NK-92 treated with Interleukin-12 subunit alpha and Interleukin-12 subunit beta, amount 100 ng/mL, for 24 hours (cell line): ENCODE data around the gene PAPSS2.

Source experiments
- DNase-seq: peaks from one replicate; lab custom pipeline; 2025; lab: John Stamatoyannopoulos, UW

Gene PAPSS2

DNA sequence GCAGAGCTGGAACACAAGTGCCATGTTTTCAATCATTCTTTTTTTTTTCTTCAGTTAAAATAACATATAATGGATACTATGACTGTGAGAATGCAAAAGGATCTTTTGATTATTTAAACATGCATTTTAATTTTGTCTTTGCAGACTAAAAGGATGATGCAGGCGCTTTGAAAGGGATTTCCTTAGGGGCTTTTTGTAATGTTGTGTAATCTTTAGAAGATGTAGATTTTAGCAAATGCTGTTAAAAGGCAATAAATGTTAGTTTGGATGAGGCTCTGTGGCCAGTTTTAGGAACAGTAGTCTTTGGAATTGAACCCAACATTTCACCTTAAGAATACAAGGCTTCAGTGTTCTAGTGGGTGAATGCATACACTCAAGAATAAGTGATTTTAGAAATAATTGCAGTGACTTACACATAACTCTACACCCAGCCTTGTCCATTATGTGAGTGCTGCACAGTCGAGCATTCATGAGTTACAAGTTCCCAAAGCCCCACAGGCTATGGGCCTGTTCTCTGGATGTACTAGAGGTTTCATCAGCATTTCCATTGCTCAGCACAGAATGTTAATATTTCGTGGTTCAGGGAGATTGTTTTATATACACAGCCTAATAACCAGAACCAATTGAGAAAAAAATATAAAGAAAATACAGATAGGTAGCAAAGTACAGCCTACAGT is 11.6 kb downstream of the PAPSS2 start:
- no peak for DNase-seq

DNA sequence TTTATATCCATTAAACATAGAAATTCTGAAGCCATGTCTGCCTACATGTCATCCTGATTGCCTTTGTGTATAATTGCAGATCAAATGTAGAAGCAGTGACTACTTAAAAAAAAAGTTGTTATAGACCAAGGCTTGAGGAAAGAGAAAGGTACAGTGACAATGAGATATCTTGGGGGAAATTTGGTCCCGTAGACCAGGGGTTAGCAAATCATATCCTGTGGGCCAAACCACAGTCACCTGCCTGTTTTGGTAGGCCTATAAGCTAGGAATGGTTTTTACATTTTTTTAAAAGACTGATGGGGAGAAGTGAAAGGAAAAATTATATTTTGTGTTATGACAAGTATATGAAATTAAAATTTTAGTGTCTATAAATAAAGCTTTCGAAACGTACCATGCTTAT is 12.9 kb downstream of the PAPSS2 start:
- DNase-seq: no peak

DNA sequence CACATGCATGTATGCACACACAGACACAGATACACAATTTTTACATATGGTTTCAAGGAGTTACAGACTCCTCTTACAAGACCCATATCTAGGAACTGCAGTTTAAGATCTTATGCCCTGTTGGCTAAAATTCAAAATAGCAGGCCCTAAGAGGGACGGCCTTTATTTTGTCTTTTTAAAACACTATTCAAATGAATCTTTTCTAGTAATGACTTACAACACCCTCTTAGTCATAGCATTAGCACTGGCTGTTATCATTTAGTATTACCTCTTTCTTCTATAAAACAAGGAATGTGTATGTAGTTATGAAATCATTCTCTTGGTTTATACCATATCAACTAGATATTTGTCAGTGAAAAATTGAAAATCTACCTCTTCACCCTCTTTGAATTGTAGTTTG is 15.3 kb downstream of the PAPSS2 start:
- DNase-seq: no peak

DNA sequence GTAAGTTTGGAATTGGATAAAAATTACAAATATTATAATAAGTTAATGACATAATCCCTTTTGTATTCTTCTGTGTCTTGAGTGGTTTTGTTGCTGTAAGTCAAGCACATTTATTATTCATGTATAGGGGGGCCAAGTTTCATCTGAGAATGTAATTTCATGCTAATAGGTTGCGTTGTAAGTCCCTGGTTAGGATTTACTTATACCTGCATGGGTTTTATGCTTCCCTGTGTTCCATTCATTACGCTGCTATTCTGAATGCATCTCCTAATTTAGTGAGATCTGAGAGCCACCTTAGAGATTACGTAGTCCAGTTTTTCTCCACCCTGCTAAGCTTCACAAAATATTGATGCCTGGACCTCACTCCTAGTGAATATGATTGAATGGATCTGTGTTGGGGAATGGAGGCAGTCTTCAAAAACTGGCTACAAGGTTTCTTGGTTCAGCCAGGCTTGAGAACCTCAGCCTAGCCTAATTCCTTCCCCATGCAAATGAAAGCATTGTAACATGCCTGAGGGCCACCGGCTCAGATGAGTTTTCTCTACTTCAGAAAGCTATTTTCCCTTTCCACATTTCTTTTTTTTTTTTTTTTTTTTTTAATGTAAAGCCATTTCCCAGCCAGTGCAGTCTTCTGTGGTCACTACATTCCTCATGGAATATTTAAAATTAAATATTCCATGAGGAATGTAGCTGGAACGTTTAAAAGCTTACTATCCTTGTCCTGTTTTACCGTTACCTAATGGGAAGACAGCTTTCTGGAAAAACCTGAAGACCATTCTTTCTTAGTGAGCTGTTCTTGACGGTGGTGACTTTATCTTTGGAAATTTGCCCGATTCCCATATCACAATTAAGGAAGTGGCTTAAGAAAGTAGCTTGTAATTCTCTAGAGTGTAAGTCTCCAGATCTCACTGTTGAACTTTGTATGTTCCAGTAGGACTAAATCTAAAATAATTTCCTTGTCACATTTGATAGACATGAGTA is 16.0 kb downstream of the PAPSS2 start:
- DNase-seq: no peak

- DNase-seq: no peak
Measured at GRCh38 chr10:87677595-87677994, 17.9 kb downstream of the PAPSS2 start.

DNA sequence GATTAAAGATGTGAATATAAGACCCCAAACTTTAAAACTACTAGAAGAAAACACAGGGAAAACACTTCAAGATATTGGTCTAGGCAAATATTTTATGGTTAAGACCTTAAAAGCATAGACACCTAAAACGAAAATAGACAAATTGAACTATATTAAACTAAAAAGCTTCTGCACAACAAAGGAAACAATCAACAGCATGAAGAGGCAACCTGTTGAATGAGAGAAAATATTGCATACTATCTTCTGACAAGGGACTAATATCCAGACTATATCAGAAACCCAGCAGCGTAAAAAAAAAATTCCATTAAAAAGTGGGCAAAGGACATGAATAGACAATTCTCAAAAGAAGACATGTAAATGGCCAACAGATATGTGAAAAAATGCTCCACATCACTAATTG is 18.6 kb downstream of the PAPSS2 start:
- no peak for DNase-seq

DNA sequence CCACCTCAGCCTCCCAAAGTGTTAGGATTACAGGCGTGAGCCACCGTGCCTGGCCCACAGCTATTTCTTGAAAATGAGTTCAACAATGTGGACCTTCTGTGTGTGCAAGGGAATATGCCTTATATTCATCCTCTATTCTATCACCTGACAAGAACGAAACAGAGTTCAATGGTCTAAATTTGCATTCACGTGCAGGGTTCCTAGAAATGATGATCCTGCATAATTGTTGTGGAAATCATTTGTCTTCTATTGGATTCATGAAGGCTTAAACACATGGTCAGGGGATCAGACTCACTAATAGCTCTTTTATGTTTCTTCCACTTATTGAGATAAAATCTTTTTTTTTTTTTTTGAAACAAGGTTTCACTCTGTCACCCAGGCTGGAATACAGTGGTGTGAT is 23.7 kb downstream of the PAPSS2 start:
- DNase-seq: no peak

DNA sequence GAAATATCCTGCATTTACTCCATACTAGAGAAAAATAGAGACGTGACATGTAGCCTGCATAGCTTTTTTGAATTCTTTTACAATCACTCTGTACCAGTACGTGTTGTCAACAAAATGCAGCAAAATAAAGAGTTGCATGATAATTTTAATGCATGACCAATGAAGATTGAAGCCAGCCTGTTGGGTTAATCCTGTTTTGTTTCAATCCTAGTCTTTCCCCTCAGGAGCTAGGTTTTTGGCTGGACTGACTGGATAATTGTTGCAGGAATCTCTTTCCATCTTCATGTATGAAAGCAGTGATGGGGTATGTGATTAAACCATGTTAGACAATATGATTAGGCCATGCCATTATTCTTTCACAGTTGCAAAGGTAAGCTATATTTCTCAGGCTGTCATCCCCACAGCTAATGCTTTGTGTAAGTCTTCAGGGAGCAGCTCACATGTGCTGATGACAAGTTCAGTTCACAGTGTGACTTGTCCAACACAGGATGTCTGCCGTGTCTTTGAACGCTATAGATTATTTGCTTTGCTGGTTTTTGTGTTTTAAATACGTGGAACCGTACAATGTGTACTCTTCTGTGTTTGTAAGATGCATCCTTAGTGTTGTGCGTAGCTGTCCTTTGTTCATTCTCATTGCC is 24.4 kb downstream of the PAPSS2 start:
- no peak for DNase-seq

GRCh38 chr10:87685832-87686574 is 26.3 kb downstream of the PAPSS2 start:
- DNase-seq: no peak

DNA sequence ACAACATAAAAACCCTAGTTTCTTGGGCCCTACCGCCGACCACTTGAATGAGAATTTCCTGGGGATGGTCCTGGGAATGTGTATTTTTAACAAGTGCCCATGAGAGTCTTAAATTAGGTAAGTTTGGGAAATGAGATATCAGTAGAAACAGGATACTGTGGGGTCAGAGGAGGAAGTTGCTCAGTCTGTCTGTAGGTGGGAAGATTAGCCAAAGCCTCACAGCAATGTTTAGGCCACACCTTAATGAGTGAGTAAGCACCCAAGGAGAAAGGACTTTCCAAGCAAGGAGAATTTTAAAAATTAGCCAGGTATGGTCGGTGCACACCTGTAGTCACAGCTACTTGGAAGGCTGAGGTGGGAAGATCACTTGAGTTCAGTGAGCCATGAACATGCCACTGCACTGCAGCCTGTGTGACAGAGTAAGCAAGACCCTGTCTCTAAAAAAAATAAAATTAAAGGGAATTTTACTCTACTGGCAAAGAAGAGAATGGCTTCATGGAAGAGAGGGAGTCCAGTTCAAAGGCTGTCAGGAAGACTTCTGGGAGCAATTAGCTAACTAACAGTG is 31.9 kb downstream of the PAPSS2 start:
- no peak for DNase-seq

GRCh38 chr10:87692956-87693484 is 33.3 kb downstream of the PAPSS2 start:
- DNase-seq: no peak

- no peak for DNase-seq
Measured at GRCh38 chr10:87694011-87694794, 34.5 kb downstream of the PAPSS2 start.

DNA sequence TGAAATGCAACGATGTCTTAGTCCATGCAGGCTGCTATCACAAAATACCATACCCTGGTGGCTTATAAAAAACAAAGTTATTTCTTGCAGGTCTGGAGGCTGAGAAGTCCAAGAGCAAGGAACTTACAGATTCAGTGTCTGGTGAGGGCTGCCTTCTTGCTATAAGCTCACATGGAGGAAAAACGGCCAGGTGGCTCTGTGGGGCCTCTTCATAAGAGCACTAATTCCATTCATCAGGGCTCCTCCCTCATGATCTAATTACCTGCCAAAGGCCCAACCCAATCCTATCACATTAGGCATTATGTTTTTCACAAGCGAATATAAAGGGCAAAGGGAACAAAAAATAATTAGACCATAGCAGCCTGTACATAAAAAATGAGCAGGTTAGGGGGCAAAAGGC is 35.4 kb downstream of the PAPSS2 start:
- DNase-seq: no peak

DNA sequence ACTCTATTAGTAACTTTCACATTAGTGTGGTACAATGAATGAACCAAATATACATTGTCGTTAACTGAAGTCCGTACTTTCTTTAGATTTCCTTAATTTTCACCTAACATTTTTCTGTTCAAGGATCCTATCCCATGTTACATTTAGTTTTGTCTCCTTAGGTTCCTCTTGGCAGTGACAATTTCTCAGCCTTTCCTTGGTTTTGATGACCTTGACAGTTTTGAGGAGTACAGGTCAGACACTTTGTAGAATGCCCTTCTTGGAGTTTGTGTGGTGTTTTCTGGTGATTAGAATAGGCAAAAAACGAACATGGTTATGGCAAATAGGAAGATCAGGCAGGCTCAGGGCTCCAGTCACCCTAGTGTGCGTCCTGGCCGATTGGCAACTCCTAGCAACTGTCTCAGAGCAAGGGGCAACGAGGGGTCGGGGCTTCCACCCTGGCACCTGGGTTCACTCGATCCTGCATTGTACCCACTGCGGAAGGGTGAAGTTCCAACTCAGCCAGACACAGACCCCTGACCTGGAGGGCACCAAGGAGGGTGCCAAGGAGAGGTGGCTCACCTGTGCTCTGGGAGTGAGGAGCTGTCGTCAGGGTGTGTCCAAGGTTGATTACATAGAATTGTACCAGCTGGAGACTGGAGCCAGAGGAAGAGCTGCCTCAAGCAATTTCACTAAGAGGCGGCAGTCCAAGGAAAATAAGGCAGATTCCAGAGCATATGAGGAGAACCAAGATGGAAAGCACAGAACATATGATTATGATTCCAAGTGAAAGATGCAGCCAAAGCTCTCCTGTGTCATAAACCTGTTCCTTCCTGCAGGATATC is 37.5 kb downstream of the PAPSS2 start:
- no peak for DNase-seq

DNA sequence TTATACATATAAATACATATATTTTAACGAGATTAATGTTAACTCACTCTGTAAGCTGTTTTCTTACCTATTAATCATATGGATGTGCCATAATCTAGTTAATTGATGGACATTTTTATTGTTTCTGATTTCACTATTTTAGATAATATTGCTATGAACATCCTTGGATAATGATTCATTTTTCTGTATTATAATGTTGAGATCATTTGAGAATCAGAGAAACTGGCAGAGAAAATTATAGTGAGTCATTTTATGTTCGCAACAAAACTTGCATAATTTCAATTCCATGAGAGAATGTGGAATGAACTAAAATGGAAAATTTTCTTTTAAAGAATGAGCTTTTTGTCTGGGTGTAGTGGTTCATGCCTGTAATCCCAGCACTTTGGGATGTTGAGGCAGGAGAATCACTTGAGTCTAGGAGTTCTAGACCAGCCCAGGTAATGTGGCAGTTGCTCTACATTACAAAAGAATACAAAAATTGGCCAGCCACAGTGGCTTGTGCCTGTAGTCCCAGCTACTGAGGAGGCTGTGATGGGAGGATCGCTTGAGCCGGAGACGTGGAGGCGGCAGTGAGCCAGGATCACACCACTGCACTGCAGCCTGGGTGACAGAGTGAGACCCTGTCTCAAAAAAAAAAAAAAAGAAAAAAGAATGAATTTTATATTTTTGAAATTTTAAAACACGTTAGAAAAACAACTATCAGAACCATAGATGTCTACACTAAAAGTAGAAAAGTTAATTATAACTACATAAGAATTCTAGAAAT is 40.5 kb downstream of the PAPSS2 start:
- no peak for DNase-seq

DNA sequence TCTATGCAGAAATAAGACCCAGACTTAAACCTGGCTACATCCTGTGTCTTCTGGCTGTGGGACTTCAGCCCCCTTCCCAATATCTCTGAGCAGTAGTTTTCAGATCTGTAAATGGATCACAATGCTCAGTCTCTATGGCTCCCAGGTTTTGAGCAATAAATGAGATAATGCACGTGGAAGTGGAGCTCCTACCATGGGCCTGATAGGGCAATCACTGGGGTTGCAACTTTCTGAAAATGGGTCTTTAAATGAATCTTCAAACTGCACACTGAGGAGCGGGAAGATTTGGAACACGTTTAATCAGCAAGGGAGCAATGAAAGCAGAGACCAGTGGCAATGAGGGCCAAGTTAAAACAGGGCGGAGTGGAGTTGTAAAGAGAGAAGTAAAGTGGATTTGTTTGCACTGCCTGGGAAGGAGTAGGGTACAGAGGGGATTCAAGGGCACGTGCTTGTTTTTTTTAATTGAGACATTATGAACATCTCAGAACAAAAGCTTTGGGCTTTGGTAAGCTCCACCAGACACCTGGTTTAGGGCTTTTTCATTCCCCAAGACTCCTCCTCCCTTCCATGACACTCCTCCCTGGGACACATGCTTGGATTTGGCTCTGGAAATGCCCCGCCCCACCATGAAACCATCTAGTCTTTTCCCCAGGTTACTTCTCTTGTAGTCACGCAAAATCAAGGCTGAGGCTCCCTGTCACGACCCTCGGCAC is 42.7 kb downstream of the PAPSS2 start:
- no peak for DNase-seq

DNA sequence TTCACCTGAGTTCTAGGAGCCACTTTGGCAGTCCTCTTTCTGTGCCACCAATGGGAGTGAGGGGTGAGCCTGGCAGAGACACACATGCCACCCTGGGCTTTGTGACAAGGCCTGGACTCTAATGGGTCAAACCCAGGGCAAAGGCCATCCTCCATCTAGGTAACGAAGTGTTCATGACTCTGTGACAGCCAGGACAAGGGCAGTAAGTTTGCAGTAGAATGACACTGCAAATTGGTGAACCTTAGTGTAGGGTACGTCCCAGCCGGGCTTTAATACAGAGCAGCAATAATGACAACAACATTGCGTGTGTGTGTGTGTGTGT is 43.3 kb downstream of the PAPSS2 start:
- DNase-seq: no peak

DNA sequence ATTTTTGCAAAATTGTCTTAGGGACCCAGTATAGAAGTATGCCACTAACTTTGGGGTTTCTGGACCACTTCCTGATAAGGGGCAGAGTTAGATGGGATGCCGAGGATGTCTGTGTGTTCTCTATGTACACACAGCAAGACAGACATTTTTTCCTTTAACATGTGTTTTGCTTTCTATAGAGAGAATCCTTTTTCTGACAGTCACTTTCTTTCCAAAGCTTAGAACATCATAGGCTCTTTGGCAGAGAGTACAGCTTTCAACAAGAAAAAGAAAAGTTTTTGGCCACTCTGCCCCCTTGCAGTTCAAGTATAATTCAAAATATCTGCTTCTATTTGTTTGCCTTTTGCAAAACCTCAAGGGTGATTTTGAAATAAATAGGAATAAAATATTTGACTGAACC is 44.1 kb downstream of the PAPSS2 start:
- no peak for DNase-seq

DNA sequence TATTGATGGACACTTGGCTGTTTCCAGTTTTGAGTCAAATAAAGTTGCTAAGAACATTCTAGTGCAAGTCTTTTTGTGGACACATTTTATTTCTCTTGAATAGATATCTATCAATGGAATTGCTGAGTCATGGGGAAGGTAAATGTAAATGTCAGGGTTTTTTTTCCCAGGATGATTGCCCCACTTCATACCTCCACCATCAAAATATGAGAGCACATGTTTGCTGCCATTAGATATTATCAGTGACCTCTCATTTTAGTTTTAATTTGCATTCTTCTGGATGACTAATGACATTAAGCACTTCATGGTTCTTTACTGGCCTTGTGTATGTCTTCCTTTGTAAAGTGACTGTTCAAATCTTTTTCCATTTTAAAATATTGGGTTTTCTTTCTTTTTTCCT is 45.7 kb downstream of the PAPSS2 start:
- no peak for DNase-seq
